HG03060 (cell line): ENCODE measurements around the gene OR5K1.

ENCODE experiments used
- ATAC-seq: cut with Tn5 transposase; IDR thresholded peaks from one replicate; pipeline ENCODE4 v1.9.1; 2021; ENCODE audit warnings: low read depth, moderate number of reproducible peaks; ENCODE audit not compliant: unreplicated experiment

Gene OR5K1

GRCh38 chr3:98513091-98513511 is 50.1 kb downstream of the OR5K1 start:
- no peak for ATAC-seq

- no peak for ATAC-seq
These were observed 50.7 kb downstream of the OR5K1 start for GRCh38 chr3:98513736-98514135.

- ATAC-seq = no peak
These were observed 51.9 kb downstream of the OR5K1 start for GRCh38 chr3:98514948-98515347.

GRCh38 chr3:98518816-98519215 is 55.8 kb downstream of the OR5K1 start:
- ATAC-seq = no peak

- no peak for ATAC-seq
These were observed 56.4 kb downstream of the OR5K1 start for GRCh38 chr3:98519351-98519750.

DNA sequence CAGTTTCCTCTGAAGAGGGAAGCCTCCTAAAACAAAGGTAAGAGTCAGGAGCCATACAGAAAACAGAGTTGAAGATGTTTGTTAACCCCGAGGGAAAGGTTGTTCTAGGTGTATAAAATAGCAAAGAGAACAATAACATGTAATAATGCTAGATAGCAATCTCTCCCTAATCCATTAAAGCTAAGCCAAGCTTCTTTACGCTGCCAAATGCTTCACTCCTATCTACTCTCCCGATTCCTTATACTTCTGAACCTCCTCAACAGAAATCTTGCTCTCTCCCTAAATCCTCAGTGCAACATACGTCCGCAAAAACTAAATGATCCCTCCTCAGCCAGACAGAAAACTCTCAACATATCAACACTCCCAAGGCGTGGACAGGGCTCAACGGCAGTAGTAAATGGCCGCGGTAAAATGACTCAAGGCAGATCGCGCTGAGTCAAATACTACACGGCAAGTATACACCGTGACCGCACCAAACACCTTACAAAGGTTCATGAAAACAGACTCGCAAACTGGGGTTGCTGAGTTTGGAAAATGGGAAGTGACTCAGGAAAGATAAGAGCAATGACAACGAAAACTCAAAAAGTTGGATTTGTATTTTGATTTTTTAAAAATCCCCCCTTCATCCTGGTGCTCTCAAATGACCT is 59.0 kb downstream of the OR5K1 start:
- peak; percentile 21 for ATAC-seq
